IMR-90 (cell line): ENCODE results near the gene CACNA2D1.

Source experiments
- FOS ChIP-seq: fragments of 150-350 bp; IDR thresholded peaks from 2 replicates; pipeline ENCODE4 v1.6.1; 2016; ENCODE audit warnings: low read depth, low read length
- RAD21 ChIP-seq: IDR thresholded peaks from 2 replicates; pipeline ENCODE4 v1.6.1; 2012; ENCODE audit warnings: low read length, improper control_type of control experiment
- TF ChIP-seq, protein P1 (sequence below): conservative IDR thresholded peaks from 2 replicates; pipeline ENCODE4 v1.5.1; 2012; ENCODE audit warnings: mild to moderate bottlenecking, low read depth, low read length, improper control_type of control experiment

DNA sequence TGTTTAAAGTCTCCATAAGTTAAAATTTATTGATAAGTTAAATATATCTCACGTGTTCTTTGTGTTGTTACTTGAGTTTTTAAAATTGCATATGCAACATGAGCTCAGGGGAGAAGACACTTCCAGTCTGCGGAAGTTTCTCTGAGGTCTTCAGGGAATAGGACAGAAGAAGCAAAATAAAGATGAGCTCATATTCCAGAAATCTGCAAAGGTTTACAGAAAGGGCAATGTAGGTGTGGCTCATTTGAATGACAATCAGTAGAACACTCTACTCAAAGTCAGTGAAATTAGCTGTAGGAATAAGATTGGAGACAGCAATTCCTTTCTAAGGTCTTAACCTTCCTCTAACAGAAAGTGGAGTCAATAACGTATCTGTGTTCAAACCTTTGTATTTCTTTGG, 53.7 kb downstream of the CACNA2D1 start:
- TF ChIP-seq FOS (no peak), RAD21 (no peak)
- TF ChIP-seq, protein P1, sequence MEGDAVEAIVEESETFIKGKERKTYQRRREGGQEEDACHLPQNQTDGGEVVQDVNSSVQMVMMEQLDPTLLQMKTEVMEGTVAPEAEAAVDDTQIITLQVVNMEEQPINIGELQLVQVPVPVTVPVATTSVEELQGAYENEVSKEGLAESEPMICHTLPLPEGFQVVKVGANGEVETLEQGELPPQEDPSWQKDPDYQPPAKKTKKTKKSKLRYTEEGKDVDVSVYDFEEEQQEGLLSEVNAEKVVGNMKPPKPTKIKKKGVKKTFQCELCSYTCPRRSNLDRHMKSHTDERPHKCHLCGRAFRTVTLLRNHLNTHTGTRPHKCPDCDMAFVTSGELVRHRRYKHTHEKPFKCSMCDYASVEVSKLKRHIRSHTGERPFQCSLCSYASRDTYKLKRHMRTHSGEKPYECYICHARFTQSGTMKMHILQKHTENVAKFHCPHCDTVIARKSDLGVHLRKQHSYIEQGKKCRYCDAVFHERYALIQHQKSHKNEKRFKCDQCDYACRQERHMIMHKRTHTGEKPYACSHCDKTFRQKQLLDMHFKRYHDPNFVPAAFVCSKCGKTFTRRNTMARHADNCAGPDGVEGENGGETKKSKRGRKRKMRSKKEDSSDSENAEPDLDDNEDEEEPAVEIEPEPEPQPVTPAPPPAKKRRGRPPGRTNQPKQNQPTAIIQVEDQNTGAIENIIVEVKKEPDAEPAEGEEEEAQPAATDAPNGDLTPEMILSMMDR: no peak
